ENCODE data around the gene CCL1.

The CCL1 gene

DNA sequence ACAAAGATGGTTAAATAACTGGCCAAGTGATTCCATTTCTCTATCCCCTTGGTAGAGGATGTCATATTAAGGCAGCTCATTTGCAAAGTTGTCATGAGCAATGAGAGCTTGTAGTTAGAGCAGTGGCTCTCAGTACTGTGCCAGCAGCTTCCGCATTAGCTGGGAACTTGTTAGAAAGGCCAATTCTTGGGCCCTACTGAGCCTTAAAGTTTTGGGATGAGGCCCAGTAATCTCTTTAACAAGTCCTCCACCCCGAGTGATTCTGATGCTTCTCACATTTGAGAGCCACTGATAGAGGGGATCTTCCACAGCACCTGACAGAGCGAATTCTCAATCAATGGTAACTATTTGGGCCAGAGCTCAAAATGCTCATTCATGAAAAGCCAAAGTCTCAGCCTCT, 20.2 kb upstream of the CCL1 start:
- DNase-seq (ENCODE audit: low read depth in 2 of 2, low spot score in 1 of 2): no peak

GRCh38 chr17:34382621-34383124, 19.6 kb upstream of the CCL1 start:
- no peak for DNase-seq (ENCODE audit: low read depth in 2 of 2, low spot score in 1 of 2)

GRCh38 chr17:34379868-34380267, 16.8 kb upstream of the CCL1 start:
- DNase-seq (ENCODE audit: low read depth in 2 of 2, low spot score in 1 of 2): no peak

- no peak for DNase-seq (ENCODE audit: low read depth in 2 of 2, low spot score in 1 of 2)
These were observed 15.7 kb upstream of the CCL1 start for GRCh38 chr17:34378664-34379101.

DNA sequence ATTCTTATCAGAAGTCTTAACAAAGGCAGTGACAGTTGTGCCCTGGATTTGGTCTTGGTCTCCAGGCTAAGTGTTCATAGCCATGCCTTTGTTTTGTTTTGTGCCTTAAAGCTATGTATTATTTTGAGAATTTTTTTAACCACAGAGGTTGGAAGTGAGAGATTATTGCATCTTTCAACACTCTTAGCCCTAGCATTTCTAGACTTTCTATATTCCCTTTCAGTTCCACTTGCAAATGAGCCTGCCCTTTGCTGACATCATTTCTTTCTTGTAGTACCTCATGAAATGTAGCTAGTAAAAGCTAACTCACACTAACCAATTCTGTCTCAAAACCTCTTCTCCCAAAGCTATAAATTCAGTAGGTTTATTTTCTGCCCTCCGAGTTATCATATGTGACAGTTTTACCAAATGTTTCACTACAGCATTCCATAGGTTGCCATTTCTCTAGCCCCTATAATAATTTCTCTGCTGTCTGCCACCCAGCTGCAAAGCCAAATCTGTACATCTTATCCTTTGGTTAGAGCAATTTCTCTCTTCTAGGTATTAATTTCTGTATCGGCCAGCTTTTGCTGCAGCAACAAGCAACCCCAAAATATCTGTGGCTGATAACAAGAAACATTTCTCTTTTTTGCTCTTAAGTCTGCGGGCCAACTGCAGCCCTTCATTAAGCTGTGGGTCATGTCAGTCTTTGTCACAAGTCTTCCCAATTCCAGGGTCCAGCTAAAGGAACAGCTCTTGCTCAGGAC, 14.2 kb upstream of the CCL1 start:
- DNase-seq (ENCODE audit: low read depth in 2 of 2, low spot score in 1 of 2): no peak

GRCh38 chr17:34375426-34375997, 12.5 kb upstream of the CCL1 start:
- no peak for DNase-seq (ENCODE audit: low read depth in 2 of 2, low spot score in 1 of 2)

- no peak for DNase-seq (ENCODE audit: low read depth in 2 of 2, low spot score in 1 of 2)
These were observed 11.4 kb upstream of the CCL1 start for GRCh38 chr17:34374457-34374856.

DNA sequence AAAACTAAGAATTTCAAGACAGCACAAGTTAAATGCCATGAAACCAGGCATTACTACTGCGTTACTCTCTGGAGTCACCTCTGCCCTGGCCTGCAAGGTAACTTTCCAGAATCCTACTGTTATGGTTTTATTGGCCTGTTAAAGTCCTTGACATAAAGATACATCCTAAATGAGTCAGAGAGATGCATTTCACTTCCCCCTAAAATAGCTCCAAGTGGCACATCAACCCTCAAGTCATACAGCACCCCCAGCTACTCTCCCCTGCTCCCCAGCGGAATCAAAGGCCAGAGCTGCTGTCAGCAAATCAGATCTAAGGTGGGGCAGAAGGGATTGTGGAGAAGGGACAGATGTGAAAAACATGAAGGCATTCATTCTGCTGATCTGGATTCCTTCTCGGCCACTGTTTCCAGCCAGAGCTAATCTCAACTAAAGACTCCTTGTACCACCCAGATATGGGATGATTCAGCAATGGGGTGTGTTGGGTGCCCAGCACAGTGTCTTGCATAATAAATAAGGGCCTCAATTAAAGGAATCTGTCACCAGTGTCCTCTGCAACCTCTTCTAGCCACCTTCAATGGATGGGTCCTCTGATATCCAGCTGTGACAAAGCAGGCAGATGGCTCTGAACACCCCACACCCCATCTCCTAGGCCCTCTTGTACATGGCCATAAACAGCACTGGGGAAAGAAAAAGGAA, 8.5 kb upstream of the CCL1 start:
- no peak for DNase-seq (ENCODE audit: low read depth in 2 of 2, low spot score in 1 of 2)

DNA sequence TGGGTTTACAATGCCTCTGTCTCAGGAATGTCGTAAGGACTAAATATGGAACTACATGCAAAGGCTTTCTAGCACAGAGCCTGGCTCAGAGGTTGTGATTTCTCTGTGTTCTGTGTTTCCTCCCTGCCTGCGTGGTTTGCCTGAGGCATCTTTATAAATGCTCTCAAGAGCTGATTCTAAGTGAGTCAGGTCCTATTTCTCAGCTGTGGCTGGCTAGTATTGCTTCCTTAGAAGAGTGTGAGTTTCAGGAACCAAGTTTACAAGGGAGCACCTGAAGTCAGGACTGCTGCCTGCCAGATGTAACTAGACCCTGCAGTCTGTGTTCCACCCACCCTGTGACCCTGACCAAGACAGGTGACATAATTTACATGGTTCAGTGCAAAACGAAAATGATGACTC, 8.0 kb upstream of the CCL1 start:
- DNase-seq (ENCODE audit: low read depth in 2 of 2, low spot score in 1 of 2): no peak

DNA sequence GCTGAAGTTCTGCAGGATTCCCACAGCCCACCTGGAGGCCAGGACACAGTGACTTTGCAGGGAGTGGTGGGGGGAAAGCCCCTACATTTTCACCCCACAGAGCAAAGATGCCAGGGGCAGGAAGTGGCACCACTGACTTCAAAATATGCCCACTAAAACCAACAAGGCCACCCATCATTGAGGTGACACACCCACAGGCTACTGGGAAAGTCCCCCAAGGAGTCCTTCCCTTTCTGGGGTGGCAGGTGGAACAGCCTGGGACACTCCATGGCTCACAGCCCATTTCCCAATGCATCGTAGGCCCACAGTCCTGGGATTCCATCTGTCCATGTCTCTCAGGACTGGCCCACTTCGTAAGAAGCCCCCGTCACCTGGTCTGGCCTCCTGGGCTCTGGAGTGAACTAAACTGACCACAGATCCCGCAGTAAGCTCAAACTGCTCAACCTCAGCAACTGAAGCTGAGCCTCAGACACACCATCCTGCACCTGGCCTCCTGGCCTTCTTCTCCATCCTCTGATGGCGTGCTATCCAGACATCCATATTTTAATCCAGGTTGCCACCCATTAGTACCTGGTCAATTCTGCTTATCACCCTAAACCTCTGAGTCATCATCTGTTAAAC, 7.5 kb upstream of the CCL1 start:
- no peak for DNase-seq (ENCODE audit: low read depth in 2 of 2, low spot score in 1 of 2)

- no peak for DNase-seq (ENCODE audit: low read depth in 2 of 2, low spot score in 1 of 2)
These were observed 6.5 kb upstream of the CCL1 start for GRCh38 chr17:34369571-34369970.

GRCh38 chr17:34368946-34369500, 6.0 kb upstream of the CCL1 start:
- no peak for DNase-seq (ENCODE audit: low read depth in 2 of 2, low spot score in 1 of 2)

GRCh38 chr17:34368196-34368945, 5.3 kb upstream of the CCL1 start:
- no peak for DNase-seq (ENCODE audit: low read depth in 2 of 2, low spot score in 1 of 2)

DNA sequence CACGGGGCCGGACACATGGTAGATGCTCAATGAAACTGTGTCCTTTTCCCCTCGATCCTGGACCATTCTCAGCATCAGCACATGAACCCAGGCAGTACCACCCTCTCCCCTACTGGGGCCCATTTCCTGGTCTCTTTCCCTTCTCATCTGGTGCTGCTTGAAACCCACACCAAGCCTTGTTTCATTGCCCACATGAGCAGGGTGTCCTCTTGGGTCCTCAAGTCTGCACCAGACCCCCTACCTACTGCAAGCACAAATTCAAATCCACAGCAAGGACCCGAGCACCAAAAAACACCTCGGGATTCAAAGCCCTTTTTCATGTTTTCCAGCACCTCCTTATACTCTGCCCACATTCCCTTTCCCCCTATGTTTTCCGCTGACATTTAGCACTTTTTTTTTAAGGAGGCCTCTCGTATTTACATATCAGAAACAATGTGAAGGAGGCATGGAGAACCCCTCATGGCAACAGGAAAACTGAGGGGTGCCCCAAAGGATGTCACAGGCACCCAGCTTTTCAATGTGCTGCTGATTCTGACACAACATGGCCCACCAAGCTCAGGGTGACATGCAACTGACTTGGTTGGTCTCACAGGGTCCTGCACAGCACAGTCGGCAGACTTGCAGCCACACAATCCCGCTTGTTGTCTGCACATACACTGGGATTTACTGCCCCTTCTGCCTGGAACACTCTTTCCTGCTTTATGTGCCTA, 4.6 kb upstream of the CCL1 start:
- DNase-seq (ENCODE audit: low read depth in 2 of 2, low spot score in 1 of 2): no peak

DNA sequence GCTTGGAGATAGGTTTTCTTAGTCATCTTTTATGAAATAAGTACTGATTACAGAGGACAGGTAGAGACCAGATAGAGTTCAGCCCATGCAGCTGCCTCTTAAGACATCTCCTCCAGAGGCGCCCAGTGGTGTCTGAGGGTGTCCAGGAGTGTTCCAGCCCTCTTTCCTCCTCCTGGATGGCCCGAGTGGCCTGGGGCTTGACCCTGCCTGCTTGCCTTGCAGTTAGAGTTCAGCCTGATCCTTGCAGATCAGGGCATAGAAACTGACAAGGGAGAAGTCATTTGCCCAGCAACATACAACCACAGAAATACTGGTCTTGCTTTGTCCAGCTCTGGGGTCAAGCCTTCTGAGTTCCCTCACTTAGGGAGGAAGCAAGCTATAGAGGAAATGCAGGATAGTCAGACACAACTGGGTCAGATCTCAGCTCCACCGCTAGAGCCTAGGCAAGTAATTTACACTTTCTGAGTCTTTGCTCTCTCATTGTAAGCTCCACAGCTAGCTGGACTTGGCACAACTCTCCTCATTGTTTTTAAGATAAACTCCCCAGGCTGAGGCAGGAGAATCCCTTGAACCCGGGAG, 3.6 kb upstream of the CCL1 start:
- no peak for DNase-seq (ENCODE audit: low read depth in 2 of 2, low spot score in 1 of 2)

DNA sequence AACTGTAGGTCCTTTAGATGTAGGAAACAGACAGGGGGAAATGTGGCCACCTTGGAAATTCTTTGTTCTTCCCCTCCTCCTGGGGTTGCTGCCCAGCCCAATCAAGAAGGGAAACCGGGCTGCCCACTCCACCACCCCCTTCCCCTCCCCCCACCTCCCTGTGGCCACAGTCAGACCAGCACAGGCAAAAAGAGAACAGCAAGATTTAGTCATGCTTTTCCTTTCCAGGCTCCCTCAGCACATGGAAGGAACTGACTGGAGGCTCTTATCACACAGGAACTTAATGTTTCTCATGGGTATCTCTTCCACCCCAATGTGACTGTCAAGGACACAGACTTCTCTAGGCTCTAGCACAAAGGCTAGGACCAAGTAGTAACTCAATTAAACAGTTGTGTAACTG, 3.0 kb upstream of the CCL1 start:
- no peak for DNase-seq (ENCODE audit: low read depth in 2 of 2, low spot score in 1 of 2)

GRCh38 chr17:34365340-34365739, 2.3 kb upstream of the CCL1 start:
- DNase-seq (ENCODE audit: low read depth in 2 of 2, low spot score in 1 of 2): no peak

DNA sequence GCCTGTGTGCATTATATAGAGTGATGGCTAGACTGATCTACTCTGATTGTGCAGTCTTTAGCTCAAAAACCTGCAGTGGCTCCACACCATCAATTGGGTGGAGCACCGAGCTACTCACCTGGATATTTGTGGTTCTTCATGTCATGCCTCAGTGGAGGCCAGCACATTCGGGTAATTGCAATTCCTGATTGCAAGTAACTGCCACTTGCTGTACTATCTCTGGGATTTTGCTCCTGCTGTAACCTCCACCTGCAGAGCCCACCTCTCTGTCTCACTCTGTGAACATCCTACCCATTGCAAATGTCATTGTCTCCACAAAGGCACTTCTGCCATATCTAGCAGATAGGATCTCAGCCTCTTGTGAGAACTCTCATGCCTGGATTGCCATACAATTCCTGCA, 1.7 kb upstream of the CCL1 start:
- DNase-seq (ENCODE audit: low read depth in 2 of 2, low spot score in 1 of 2): no peak

GRCh38 chr17:34361478-34362061, 1.5 kb downstream of the CCL1 start:
- peak in 1 of 2 donors; percentile 12 for DNase-seq (ENCODE audit: low read depth in 2 of 2, low spot score in 1 of 2)
